ENCODE data around the gene PEX1. TPM values are rescaled to one million over a fixed set of nuclear protein-coding genes. Genes with fewer than 3 reads are reported as not detected.

The PEX1 gene
- total RNA-seq (2014; rRNA removed; shearing (Covaris generic); ENCODE audit: low replicate concordance) = 31.8 and 66.1 TPM in 2 replicates

DNA sequence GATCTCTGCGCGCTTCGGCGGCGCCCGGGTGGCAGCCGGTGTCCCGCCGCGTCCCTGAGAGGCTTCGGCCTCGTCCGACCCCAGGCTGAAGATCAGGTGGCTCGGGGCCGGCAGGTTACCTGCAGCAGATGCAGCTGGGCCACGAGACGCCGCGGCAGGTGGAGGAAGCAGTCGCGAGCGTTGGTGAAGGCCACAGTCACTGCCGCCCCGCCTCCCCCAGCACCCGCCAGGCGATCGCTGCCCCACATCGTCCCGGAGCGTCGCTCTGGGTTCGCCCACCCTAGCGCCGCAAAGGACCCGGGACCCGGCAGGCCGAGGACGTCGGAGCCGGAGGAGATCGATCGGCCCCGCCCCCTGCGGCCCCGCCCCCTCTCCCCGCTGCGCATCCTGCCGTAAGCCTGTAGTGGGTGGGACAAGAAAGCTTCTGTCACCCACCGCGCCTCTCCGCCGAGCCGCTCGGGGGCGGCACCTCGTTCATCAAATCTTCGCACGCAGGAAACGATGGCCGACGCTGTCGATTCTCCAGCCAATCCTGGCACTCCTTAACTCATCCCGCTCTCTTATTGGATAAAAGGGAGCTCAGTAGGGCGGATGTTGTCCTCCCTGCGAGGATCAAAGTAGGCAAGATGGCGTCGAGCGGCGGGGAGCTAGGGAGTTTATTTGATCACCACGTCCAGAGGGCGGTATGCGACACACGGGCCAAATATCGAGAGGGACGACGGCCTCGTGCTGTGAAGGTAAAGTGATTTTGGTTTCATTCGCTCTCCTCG is at the start of gene PEX1, which contains the start of gene RBM48:
Gene PEX1, minus strand, starts transcription at position 333 of the 770 bp plus-strand sequence. Its CDS starts 85 bp downstream, at position 248.
Gene RBM48, plus strand, starts transcription at position 608 of the 770 bp plus-strand sequence. Its CDS starts 19 bp downstream, at position 627.
- Histone ChIP-seq H3K4me2 (ENCODE audit: low read depth, low read length, poor library complexity, severe bottlenecking) (peak within 1 kb of the TSS; percentile 93), H3K9me2 (replicated peaks; ENCODE audit: insufficient read depth, low read length) (no peaks in the 10 kb centered on the region), H3K36me3 (ENCODE audit: insufficient read depth, low read length) (peaks cover 29% of the 10 kb centered on the region), H3K9ac (ENCODE audit: low read length) (peak within 1 kb of the TSS; percentile 95), H3K4me3 (ENCODE audit: low read length) (peak within 1 kb of the TSS; percentile 78), H3K27ac (ENCODE audit: low read length) (peak within 1 kb of the TSS; percentile 90), H3K4me1 (ENCODE audit: low read length) (peaks cover 27% of the 10 kb centered on the region), H3K27me3 (ENCODE audit: low read length) (no peaks in the 10 kb centered on the region), H4K20me1 (ENCODE audit: insufficient read depth, low read depth, low read length) (no peaks in the 10 kb centered on the region), H3K79me2 (ENCODE audit: low read length) (peaks cover 65% of the 10 kb centered on the region), H3K9me3 (ENCODE audit: low read length) (no peaks in the 10 kb centered on the region), H2AFZ (ENCODE audit: low read length) (peak within 1 kb of the TSS; percentile 61)
- DNase-seq = peak; percentile 99

GRCh38 chr7:92576296-92576695 is 48.0 kb upstream of the PEX1 start:
- H4K20me1 ChIP-seq (ENCODE audit: insufficient read depth, low read depth, low read length) = 0 out of 2 replicates have a peak, but pooled peaks cover 10% of the 10 kb centered on the region
- DNase-seq = no peak
- no peak overlapping the region for H3K9ac ChIP-seq (ENCODE audit: low read length)
- H3K4me1 ChIP-seq (ENCODE audit: low read length) = no peaks in the 10 kb centered on the region
- peaks cover 65% of the 10 kb centered on the region for H3K36me3 ChIP-seq (ENCODE audit: insufficient read depth, low read length)
- no peaks in the 10 kb centered on the region for H3K9me2 ChIP-seq (replicated peaks; ENCODE audit: insufficient read depth, low read length)
- H3K9me3 ChIP-seq (ENCODE audit: low read length) = no peaks in the 10 kb centered on the region
- no peak overlapping the region for H2AFZ ChIP-seq (ENCODE audit: low read length)
- H3K4me3 ChIP-seq (ENCODE audit: low read length) = no peak overlapping the region
- H3K27ac ChIP-seq (ENCODE audit: low read length) = no peak overlapping the region
- H3K4me2 ChIP-seq (ENCODE audit: low read depth, low read length, poor library complexity, severe bottlenecking) = no peak overlapping the region
- H3K79me2 ChIP-seq (ENCODE audit: low read length) = peaks cover 55% of the 10 kb centered on the region
- no peaks in the 10 kb centered on the region for H3K27me3 ChIP-seq (ENCODE audit: low read length)

DNA sequence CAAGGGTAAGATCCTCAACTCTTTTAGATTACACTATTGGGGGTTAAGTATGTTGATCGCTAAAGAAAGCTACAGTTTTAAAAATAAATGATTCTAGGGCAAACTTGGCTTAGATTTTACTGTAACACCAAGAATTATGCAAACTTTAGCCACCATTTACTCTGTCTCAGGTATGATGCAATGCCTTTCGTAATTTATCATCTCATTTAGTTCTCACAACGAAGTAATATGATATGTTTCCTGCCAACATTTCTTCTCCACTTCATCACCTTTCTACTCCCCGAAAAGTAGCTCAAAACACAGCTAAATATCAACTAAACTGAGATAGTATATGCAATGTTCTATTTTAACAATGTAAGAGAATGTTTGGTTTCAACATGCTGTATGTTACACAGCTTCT is 40.8 kb upstream of the PEX1 start:
- Histone ChIP-seq H2AFZ (ENCODE audit: low read length) (no peak overlapping the region), H3K27ac (ENCODE audit: low read length) (no peak overlapping the region), H3K4me1 (ENCODE audit: low read length) (no peaks in the 10 kb centered on the region), H3K79me2 (ENCODE audit: low read length) (peaks cover 15% of the 10 kb centered on the region), H3K9me2 (replicated peaks; ENCODE audit: insufficient read depth, low read length) (no peaks in the 10 kb centered on the region), H3K4me3 (ENCODE audit: low read length) (no peak overlapping the region), H3K9ac (ENCODE audit: low read length) (no peak overlapping the region), H3K4me2 (ENCODE audit: low read depth, low read length, poor library complexity, severe bottlenecking) (no peak overlapping the region), H3K27me3 (ENCODE audit: low read length) (no peaks in the 10 kb centered on the region), H3K36me3 (ENCODE audit: insufficient read depth, low read length) (peaks cover 32% of the 10 kb centered on the region), H3K9me3 (ENCODE audit: low read length) (no peaks in the 10 kb centered on the region), H4K20me1 (ENCODE audit: insufficient read depth, low read depth, low read length) (no peaks in the 10 kb centered on the region)
- no peak for DNase-seq

- DNase-seq = no peak
- H3K9me3 ChIP-seq (ENCODE audit: low read length) = no peaks in the 10 kb centered on the region
- H2AFZ ChIP-seq (ENCODE audit: low read length) = no peak overlapping the region
- no peaks in the 10 kb centered on the region for H3K9me2 ChIP-seq (replicated peaks; ENCODE audit: insufficient read depth, low read length)
- H3K9ac ChIP-seq (ENCODE audit: low read length) = no peak overlapping the region
- H3K79me2 ChIP-seq (ENCODE audit: low read length) = peaks cover 12% of the 10 kb centered on the region
- no peaks in the 10 kb centered on the region for H3K27me3 ChIP-seq (ENCODE audit: low read length)
- no peaks in the 10 kb centered on the region for H4K20me1 ChIP-seq (ENCODE audit: insufficient read depth, low read depth, low read length)
- peaks cover 44% of the 10 kb centered on the region; the same call in 1 of the 2 replicates for H3K36me3 ChIP-seq (ENCODE audit: insufficient read depth, low read length)
- H3K4me1 ChIP-seq (ENCODE audit: low read length) = no peaks in the 10 kb centered on the region
- H3K4me3 ChIP-seq (ENCODE audit: low read length) = no peak overlapping the region
- H3K27ac ChIP-seq (ENCODE audit: low read length) = no peak overlapping the region
- H3K4me2 ChIP-seq (ENCODE audit: low read depth, low read length, poor library complexity, severe bottlenecking) = no peak overlapping the region
These were observed 39.1 kb upstream of the PEX1 start for GRCh38 chr7:92567460-92567859.

DNA sequence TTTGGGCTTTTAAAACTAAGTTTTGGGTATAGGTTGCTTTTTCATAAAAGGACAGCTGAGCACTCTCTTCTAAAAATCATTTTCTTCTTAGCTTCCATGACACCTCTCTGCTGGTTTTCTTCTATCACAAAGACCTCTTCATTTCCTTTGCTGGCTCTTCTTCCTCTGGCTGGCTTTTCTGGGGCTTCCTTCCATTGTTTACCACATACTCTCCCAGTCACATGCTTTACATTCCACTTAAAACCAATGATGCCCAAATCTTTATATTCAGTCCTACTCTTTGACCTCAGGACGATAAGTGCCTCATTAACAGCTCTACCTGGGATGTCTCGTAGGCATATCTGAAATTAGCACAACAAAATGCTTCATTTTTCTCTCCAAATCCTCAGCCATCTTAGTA is 35.0 kb upstream of the PEX1 start:
- Histone ChIP-seq H4K20me1 (ENCODE audit: insufficient read depth, low read depth, low read length) (no peaks in the 10 kb centered on the region), H3K4me3 (ENCODE audit: low read length) (no peak overlapping the region), H2AFZ (ENCODE audit: low read length) (no peak overlapping the region), H3K36me3 (ENCODE audit: insufficient read depth, low read length) (peaks cover 38% of the 10 kb centered on the region; the same call in 1 of the 2 replicates), H3K27ac (ENCODE audit: low read length) (no peak overlapping the region), H3K4me2 (ENCODE audit: low read depth, low read length, poor library complexity, severe bottlenecking) (no peak overlapping the region), H3K9me3 (ENCODE audit: low read length) (no peaks in the 10 kb centered on the region), H3K27me3 (ENCODE audit: low read length) (no peaks in the 10 kb centered on the region), H3K79me2 (ENCODE audit: low read length) (no peaks in the 10 kb centered on the region; the same call in 1 of the 2 replicates), H3K9ac (ENCODE audit: low read length) (no peak overlapping the region), H3K4me1 (ENCODE audit: low read length) (no peaks in the 10 kb centered on the region), H3K9me2 (replicated peaks; ENCODE audit: insufficient read depth, low read length) (no peaks in the 10 kb centered on the region)
- no peak for DNase-seq

GRCh38 chr7:92560602-92561001 is 32.3 kb upstream of the PEX1 start:
- H3K9ac ChIP-seq (ENCODE audit: low read length) = no peak overlapping the region
- H3K9me2 ChIP-seq (replicated peaks; ENCODE audit: insufficient read depth, low read length) = no peaks in the 10 kb centered on the region
- H3K4me3 ChIP-seq (ENCODE audit: low read length) = no peak overlapping the region
- no peak overlapping the region for H3K4me2 ChIP-seq (ENCODE audit: low read depth, low read length, poor library complexity, severe bottlenecking)
- no peaks in the 10 kb centered on the region for H3K27me3 ChIP-seq (ENCODE audit: low read length)
- no peak overlapping the region for H3K27ac ChIP-seq (ENCODE audit: low read length)
- H3K9me3 ChIP-seq (ENCODE audit: low read length) = no peaks in the 10 kb centered on the region
- H3K79me2 ChIP-seq (ENCODE audit: low read length) = no peaks in the 10 kb centered on the region
- H4K20me1 ChIP-seq (ENCODE audit: insufficient read depth, low read depth, low read length) = no peaks in the 10 kb centered on the region
- DNase-seq = no peak
- H3K4me1 ChIP-seq (ENCODE audit: low read length) = no peaks in the 10 kb centered on the region
- H2AFZ ChIP-seq (ENCODE audit: low read length) = no peak overlapping the region
- H3K36me3 ChIP-seq (ENCODE audit: insufficient read depth, low read length) = peaks cover 30% of the 10 kb centered on the region; the same call in 1 of the 2 replicates

- Histone ChIP-seq H3K9ac (ENCODE audit: low read length) (no peak overlapping the region), H4K20me1 (ENCODE audit: insufficient read depth, low read depth, low read length) (no peaks in the 10 kb centered on the region), H3K4me1 (ENCODE audit: low read length) (no peaks in the 10 kb centered on the region), H3K27me3 (ENCODE audit: low read length) (no peaks in the 10 kb centered on the region), H3K4me3 (ENCODE audit: low read length) (no peak overlapping the region), H3K9me2 (replicated peaks; ENCODE audit: insufficient read depth, low read length) (no peaks in the 10 kb centered on the region), H3K9me3 (ENCODE audit: low read length) (no peaks in the 10 kb centered on the region), H3K36me3 (ENCODE audit: insufficient read depth, low read length) (peaks cover 11% of the 10 kb centered on the region; the same call in 1 of the 2 replicates), H2AFZ (ENCODE audit: low read length) (no peak overlapping the region), H3K79me2 (ENCODE audit: low read length) (no peaks in the 10 kb centered on the region), H3K27ac (ENCODE audit: low read length) (no peak overlapping the region), H3K4me2 (ENCODE audit: low read depth, low read length, poor library complexity, severe bottlenecking) (no peak overlapping the region)
- DNase-seq = no peak
These were observed 29.6 kb upstream of the PEX1 start for GRCh38 chr7:92557808-92558362.

DNA sequence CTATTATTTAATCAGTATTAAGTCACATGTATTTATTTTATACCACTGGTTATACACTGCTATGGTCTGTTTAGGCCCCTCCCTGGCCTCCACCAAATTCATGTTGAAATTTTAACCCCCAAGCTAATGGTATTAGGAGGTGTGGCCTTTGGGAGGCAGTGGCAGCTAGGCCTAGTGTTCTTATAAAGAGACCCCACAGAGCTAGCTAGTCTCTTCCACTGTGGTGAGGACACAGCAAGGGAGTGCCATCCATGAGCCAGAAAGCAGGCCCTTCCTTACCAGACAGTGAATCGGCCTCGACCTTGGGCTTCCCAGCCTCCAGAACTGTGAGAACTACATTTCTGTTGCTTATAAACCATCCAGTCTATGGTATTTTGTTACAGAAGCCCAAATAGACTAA is 28.9 kb upstream of the PEX1 start:
- Histone ChIP-seq H3K9ac (ENCODE audit: low read length) (no peak overlapping the region), H3K79me2 (ENCODE audit: low read length) (no peaks in the 10 kb centered on the region), H3K4me2 (ENCODE audit: low read depth, low read length, poor library complexity, severe bottlenecking) (no peak overlapping the region), H3K4me3 (ENCODE audit: low read length) (no peak overlapping the region), H4K20me1 (ENCODE audit: insufficient read depth, low read depth, low read length) (no peaks in the 10 kb centered on the region), H3K4me1 (ENCODE audit: low read length) (no peaks in the 10 kb centered on the region), H3K36me3 (ENCODE audit: insufficient read depth, low read length) (peaks cover 7% of the 10 kb centered on the region; the same call in 1 of the 2 replicates), H3K27me3 (ENCODE audit: low read length) (no peaks in the 10 kb centered on the region), H3K9me3 (ENCODE audit: low read length) (no peaks in the 10 kb centered on the region), H3K9me2 (replicated peaks; ENCODE audit: insufficient read depth, low read length) (no peaks in the 10 kb centered on the region), H3K27ac (ENCODE audit: low read length) (no peak overlapping the region), H2AFZ (ENCODE audit: low read length) (no peak overlapping the region)
- no peak for DNase-seq
